ENCODE measurements around the gene SLC25A17. TPM values are rescaled to one million over a fixed set of nuclear protein-coding genes. Genes with fewer than 3 reads are reported as not detected.

Gene SLC25A17
- polyA plus RNA-seq, 1 experiment = 28.8 TPM

- no peaks in the 10 kb centered on the region for H3K27me3 ChIP-seq (ENCODE audit: control insufficient read depth, insufficient read depth, low read length)
- ChIA-PET POLR2A (interaction anchor here (0.5 to 1.4 kb wide), 13 partner anchors 11 to 611 kb away, joined by 3 to 9 read pairs (median 4); partner anchors contain the start of genes ACO2, PHF5A, RBX1 and SLC25A17), CTCF (interaction anchor here (1.1 to 1.6 kb wide), 3 partner anchors 36 to 174 kb away, joined by 3 to 7 read pairs (median 4); no protein-coding TSS in a partner anchor)
- peak overlapping the region; percentile 99 for H3K27ac ChIP-seq (ENCODE audit: low read depth, low read length)
- no peak for TF ChIP-seq CTCF (IDR thresholded peaks at IDR 0.05; ENCODE audit: low read depth, low read length)
- peaks cover 3% of the 10 kb centered on the region; the same call in 1 of the 2 replicates for H3K9me3 ChIP-seq (ENCODE audit: control insufficient read depth, insufficient read depth, low read length)
- peak overlapping the region; percentile 77 for H3K4me3 ChIP-seq (ENCODE audit: low read depth, low read length)
- no peak for DNase-seq (ENCODE audit: low read depth, low spot score)
These were observed 38.2 kb upstream of the SLC25A17 start for GRCh38 chr22:40857309-40857855.

DNA sequence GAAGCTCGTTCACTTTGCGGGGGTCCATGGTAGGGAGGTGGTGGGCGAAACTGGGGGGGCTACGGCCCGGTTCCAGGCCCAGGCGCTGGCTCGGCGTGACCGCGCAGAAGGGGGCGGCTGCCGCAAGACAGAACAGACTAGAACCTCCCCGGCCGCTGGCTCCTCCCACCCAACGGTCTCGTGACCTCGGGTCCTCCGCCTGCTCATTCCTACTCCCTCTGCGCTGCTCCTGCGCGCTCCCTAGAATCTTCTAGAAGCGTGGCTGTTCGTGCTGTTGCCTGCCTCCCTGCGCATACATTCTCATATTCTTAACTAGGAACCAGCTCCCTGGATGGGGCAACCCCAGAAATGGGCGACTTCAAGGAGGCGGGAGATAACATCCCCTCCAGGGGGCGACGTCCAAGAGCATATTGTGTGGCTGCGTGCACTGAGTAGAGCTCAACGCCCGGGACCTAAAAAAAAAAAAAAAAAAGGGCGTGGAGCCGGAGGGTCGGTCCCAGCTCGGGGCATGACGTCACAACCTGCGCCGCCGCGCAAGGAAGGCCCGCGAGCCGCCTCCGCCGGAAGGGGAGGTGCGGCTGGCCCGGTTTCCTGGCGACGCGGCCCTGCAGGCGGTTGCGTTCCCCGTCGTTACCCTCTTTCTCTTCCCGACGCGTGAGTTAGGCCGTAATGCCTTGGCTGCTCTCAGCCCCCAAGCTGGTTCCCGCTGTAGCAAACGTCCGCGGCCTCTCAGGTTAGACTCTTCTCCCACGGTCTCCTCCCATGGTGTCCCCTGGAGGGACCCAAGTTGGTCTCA lies 37.6 kb upstream of the SLC25A17 start, which contains the start of the genes ST13 and XPNPEP3:
Gene ST13, minus strand, starts transcription at position 127 of the 796 bp plus-strand sequence. Its CDS starts 99 bp downstream, at position 28.
Gene XPNPEP3, plus strand, starts transcription at position 636 of the 796 bp plus-strand sequence. Its CDS starts 34 bp downstream, at position 670.
- no peak for TF ChIP-seq CTCF (IDR thresholded peaks at IDR 0.05; ENCODE audit: low read depth, low read length)
- POLR2A ChIA-PET = interaction anchor here (0.6 to 1.4 kb wide), 13 partner anchors 11 to 612 kb away, joined by 3 to 9 read pairs (median 4); partner anchors contain the start of genes ACO2, PHF5A, RBX1 and SLC25A17
- no peaks in the 10 kb centered on the region for H3K27me3 ChIP-seq (ENCODE audit: control insufficient read depth, insufficient read depth, low read length)
- DNase-seq (ENCODE audit: low read depth, low spot score) = peak; percentile 90
- peak within 1 kb of the TSS; percentile 77 for H3K4me3 ChIP-seq (ENCODE audit: low read depth, low read length)
- CTCF ChIA-PET = interaction anchor here (1.1 to 1.6 kb wide), 4 partner anchors 36 to 174 kb away, joined by 3 to 7 read pairs (median 4); no protein-coding TSS in a partner anchor
- peaks cover 3% of the 10 kb centered on the region; the same call in 1 of the 2 replicates for H3K9me3 ChIP-seq (ENCODE audit: control insufficient read depth, insufficient read depth, low read length)
- H3K27ac ChIP-seq (ENCODE audit: low read depth, low read length) = peak within 1 kb of the TSS; percentile 99

- ChIA-PET POLR2A (interaction anchor here (0.7 to 1.4 kb wide), 7 partner anchors 37 to 612 kb away, joined by 4 to 9 read pairs (median 4); partner anchors contain the start of genes ACO2, PHF5A, RBX1 and SLC25A17), CTCF (interaction anchor here (1.2 to 1.6 kb wide), 2 partner anchors 173 to 174 kb away, joined by 3 to 5 read pairs; no protein-coding TSS in a partner anchor)
- TF ChIP-seq CTCF (IDR thresholded peaks at IDR 0.05; ENCODE audit: low read depth, low read length) = no peak
- peak overlapping the region; percentile 68 for H3K27ac ChIP-seq (ENCODE audit: low read depth, low read length)
- DNase-seq (ENCODE audit: low read depth, low spot score) = no peak
- peaks cover 3% of the 10 kb centered on the region; the same call in 1 of the 2 replicates for H3K9me3 ChIP-seq (ENCODE audit: control insufficient read depth, insufficient read depth, low read length)
- no peaks in the 10 kb centered on the region for H3K27me3 ChIP-seq (ENCODE audit: control insufficient read depth, insufficient read depth, low read length)
- H3K4me3 ChIP-seq (ENCODE audit: low read depth, low read length) = peak overlapping the region; percentile 77
These were observed 36.9 kb upstream of the SLC25A17 start for GRCh38 chr22:40855979-40856512.

DNA sequence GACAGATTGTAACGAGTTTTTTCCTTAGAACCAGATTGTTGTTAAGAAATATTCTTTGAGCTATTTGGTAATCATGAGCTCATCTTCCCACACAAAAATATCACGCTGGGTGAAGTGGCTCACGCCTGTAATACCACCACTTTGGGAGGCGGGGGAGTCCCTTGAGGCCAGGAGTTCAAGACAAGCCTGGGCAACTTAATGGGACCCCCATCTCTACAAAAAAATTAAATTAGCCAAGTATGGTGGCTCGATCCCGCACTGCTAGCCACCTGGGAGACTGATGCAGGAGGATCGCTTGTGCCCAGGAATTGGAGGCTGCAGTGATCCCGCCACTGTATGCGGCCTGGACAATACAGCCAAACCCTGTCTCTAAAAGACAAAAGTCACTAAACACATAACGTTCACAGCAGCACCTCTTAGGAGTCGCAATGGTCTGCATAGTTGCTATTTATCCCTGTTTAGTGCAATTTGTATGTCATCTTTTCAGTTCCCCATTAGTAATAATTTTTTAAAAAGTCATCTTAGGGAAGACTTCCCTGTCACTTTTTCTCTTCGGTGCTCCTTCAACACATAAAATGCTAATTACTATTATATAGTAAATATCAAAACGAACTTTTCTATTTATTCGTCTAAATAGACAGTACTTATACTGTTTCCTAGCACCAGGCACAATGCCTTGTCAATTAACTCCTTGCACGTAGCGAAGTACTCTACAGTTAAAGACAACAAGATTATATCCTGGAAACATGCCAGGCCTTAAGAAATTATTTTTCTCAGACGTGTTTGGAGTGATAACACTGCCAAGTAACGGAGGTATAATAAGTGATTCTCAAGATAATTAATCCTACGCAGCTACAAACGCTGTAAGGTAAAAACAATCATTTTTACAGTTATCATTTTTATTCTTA lies 36.2 kb upstream of the SLC25A17 start:
- no peak for DNase-seq (ENCODE audit: low read depth, low spot score)
- Histone ChIP-seq H3K27ac (ENCODE audit: low read depth, low read length) (no peak overlapping the region), H3K27me3 (ENCODE audit: control insufficient read depth, insufficient read depth, low read length) (no peaks in the 10 kb centered on the region), H3K4me3 (ENCODE audit: low read depth, low read length) (peak overlapping the region; percentile 77), H3K9me3 (ENCODE audit: control insufficient read depth, insufficient read depth, low read length) (peaks cover 3% of the 10 kb centered on the region; the same call in 1 of the 2 replicates)
- no peak for TF ChIP-seq CTCF (IDR thresholded peaks at IDR 0.05; ENCODE audit: low read depth, low read length)
- POLR2A ChIA-PET = no interaction called here
- CTCF ChIA-PET = interaction anchor here (0.7 to 1.6 kb wide), 3 partner anchors 44 to 173 kb away, joined by 3 to 5 read pairs (median 3); no protein-coding TSS in a partner anchor

Data from AG04450 (cell line).